T47D (cell line): ENCODE results near the gene PDPR.
"Not testable (repeated sequence)": the region's sequence is repeated elsewhere in the genome, so short reads cannot be mapped to it uniquely, and the experiment has no call there.

ENCODE experiments used
- DNase-seq, 2 experiments: peaks; one replicate each; pipeline versions ENCODE4 v3.0.0 to v3.0.0-alpha.2; 2011 to 2012; ENCODE audit warnings: low read depth in 1 of 2, low spot score in 1 of 2
- JUND ChIP-seq: IDR thresholded peaks from 2 replicates; pipeline ENCODE4 v1.6.1; 2012; ENCODE audit warnings: low read depth
- in situ Hi-C: cut with HindIII; loops from 2 replicates; pipeline ENCODE4 v1.10.0; 2016; ENCODE audit warnings: low sequenced_read_pairs, low pct_unique_long_range_greater_than_20kb

PDPR gene

GRCh38 chr16:70118776-70119175 is 4.6 kb downstream of the PDPR start:
- in situ Hi-C loops, DNase-seq: not testable (repeated sequence)

DNA sequence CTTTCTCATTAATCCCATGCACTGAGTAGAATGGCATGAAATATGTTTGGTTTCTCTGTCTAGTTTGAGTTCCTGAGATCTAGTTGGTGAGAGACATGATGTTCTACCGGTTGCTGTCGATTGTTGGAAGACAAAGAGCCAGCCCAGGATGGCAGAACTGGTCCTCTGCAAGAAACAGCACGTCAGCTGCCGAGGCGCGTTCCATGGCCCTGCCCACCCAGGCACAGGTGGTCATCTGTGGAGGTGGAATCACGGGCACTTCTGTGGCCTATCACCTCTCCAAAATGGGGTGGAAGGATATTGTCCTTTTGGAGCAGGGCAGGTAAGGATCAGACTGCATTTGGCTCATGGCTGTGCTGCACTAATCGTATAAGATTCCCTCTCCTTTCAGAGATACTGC is 6.3 kb downstream of the PDPR start:
- DNase-seq, in situ Hi-C loops: not testable (repeated sequence)

DNA sequence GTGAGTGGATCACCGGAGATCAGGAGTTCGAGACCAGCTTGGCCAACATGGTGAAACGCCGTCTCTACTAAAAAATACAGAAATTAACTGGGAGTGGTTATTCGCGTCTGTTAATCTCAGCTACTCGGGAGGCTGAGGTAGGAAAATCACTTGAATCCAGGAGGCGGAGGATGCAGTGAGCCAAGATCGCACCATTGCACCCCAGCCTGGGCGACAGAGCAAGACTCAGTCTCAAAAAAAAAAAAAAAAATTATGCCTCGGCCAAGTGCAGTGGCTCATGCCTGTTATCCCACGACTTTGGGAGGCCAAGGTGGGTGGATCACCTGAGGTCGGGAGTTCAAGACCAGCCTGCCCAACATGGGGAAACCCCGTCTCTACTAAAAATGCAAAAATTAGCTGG is 9.7 kb downstream of the PDPR start:
- in situ Hi-C loops, DNase-seq: not testable (repeated sequence)

GRCh38 chr16:70126226-70126625 is 12.1 kb downstream of the PDPR start:
- in situ Hi-C loops, DNase-seq: not testable (repeated sequence)

GRCh38 chr16:70127706-70128105 is 13.6 kb downstream of the PDPR start:
- DNase-seq, in situ Hi-C loops: not testable (repeated sequence)

- in situ Hi-C loops, DNase-seq: not testable (repeated sequence)
Measured at GRCh38 chr16:70128844-70129243, 14.7 kb downstream of the PDPR start.

GRCh38 chr16:70135796-70136195 is 21.7 kb downstream of the PDPR start:
- DNase-seq, in situ Hi-C loops: not testable (repeated sequence)

GRCh38 chr16:70136595-70136994 is 22.5 kb downstream of the PDPR start:
- in situ Hi-C loops, result not testable (repeated sequence)
- peak in 1 of 2 experiments; percentile 97 for DNase-seq
- TF ChIP-seq JUND, result peak; percentile 80; the same call in 1 of the 2 replicates

DNA sequence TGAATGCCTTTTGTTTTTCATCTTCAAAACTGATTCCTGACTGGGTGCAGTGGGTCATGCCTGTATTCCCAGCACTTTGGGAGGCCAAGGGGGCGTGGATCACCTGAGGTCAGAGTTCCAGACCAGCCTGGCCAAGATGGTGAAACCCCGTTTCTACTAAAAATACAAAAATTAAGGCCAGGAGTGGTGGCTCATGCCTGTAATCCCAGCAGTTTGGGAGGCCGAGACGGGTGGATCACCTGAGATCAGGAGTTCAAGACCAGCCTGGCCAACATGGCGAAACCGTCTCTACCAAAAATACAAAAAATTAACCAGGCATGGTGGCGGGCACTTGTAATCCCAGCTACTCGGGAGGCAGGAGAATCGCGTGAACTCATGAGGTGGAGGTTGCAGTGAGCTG is 28.6 kb downstream of the PDPR start:
- in situ Hi-C loops, DNase-seq: not testable (repeated sequence)

DNA sequence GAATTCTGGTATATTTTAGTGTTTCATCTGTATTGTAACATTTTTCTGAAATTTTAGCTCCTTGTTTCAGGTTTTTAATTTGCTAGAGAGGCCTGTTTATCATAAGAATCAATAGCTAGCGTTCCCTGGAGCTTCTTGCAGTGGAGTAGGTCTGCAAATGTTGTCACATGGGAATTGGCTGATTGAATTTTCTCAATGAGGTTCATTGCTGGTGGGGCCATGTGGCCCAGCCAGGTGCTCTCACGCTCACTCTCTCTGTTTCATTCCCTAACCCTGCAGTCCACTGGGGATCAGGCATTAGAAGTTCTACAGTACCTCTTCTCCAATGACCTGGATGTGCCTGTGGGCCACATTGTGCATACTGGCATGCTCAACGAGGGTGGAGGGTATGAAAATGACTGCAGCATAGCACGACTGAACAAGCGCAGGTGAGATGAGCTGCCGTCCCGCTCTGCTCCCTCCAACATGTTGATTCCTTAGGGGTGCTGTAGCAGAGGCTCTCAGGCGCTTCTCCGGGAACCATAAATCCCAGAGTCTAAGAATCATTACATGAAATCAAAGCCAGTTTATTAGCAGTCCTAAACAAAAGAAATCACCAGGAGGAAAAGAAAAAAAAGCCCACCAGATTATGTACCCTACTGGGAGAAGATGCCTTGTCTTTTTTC is 29.2 kb downstream of the PDPR start:
- in situ Hi-C loops, DNase-seq: not testable (repeated sequence)

GRCh38 chr16:70147853-70148252 is 33.7 kb downstream of the PDPR start:
- in situ Hi-C loops, DNase-seq: not testable (repeated sequence)

DNA sequence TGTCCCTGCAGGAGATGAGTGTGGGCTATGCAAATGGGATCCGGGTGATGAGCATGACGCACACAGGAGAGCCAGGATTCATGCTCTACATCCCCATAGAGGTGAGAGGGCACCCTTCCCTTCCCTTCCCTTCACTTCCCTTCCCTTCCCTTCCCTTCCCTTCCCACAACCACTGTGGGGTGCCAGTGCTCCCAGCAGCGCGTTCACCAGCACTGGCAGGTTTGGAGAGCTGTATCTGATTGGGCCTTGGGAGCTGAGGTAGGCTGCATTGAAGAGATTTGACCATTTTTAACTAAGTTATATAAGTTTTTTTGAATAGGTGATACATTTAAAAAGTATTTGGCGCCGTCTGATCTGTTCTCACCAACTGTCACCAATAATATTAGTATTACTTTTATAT is 34.3 kb downstream of the PDPR start:
- DNase-seq, in situ Hi-C loops: not testable (repeated sequence)

- in situ Hi-C loops, DNase-seq: not testable (repeated sequence)
Measured at GRCh38 chr16:70149296-70149695, 35.2 kb downstream of the PDPR start.

DNA sequence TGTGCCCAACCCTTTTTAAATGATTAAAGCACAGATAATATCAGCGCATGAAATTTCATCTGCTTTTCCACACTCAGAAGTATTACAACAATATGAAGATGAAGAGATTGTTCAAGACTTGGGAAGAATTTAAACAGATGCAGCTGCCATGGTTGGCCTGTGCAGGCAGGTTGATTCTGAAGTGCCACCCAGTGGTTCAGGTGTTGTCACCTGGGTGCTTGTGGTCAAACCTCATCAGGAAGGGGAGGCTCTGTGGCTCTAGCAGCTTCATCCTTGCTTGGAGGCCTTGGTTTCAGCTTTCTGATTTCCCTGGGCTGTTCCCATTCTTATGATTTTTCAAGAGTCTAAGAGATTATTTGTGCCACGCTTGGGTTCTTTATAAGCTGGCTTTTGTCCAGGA is 37.3 kb downstream of the PDPR start:
- in situ Hi-C loops, result no loop called here
- peak; percentile 38 to 68 for DNase-seq
- TF ChIP-seq JUND, result no peak
